GM18499 (cell line): ENCODE measurements around the gene PTPN22.

ENCODE experiments used
- ATAC-seq: cut with Tn5 transposase; IDR thresholded peaks from one replicate; pipeline ENCODE4 v1.9.1; 2021; ENCODE audit warnings: moderate number of reproducible peaks; ENCODE audit not compliant: insufficient read depth, unreplicated experiment

Gene PTPN22

GRCh38 chr1:113887402-113888175 lies 16.1 kb upstream of the PTPN22 start, which contains the start of gene BCL2L15:
BCL2L15 (minus strand) TSS chr1:113887581; CDS start chr1:113887375, 206 bp downstream.
- no peak for ATAC-seq

- ATAC-seq, result no peak
These were observed 15.2 kb upstream of the PTPN22 start for GRCh38 chr1:113886417-113887401.

- ATAC-seq, result no peak
These were observed 10.1 kb upstream of the PTPN22 start for GRCh38 chr1:113881661-113882060.

GRCh38 chr1:113879739-113880038 lies 8.2 kb upstream of the PTPN22 start:
- ATAC-seq, result no peak

GRCh38 chr1:113876176-113876575 lies 4.7 kb upstream of the PTPN22 start:
- no peak for ATAC-seq

GRCh38 chr1:113875714-113876113 lies 4.2 kb upstream of the PTPN22 start:
- ATAC-seq, result no peak

GRCh38 chr1:113874012-113874879 lies 2.7 kb upstream of the PTPN22 start:
- ATAC-seq, result no peak

GRCh38 chr1:113872219-113872935 lies 865 bp upstream of the PTPN22 start:
- ATAC-seq, result no peak

- ATAC-seq, result no peak
These were observed 734 bp downstream of the PTPN22 start for GRCh38 chr1:113870778-113871177.

- ATAC-seq, result no peak
These were observed 3.0 kb downstream of the PTPN22 start for GRCh38 chr1:113868387-113869083.

GRCh38 chr1:113861641-113862040 lies 9.9 kb downstream of the PTPN22 start:
- no peak for ATAC-seq

GRCh38 chr1:113860891-113861290 lies 10.6 kb downstream of the PTPN22 start:
- ATAC-seq, result no peak

GRCh38 chr1:113859478-113860175 lies 11.9 kb downstream of the PTPN22 start:
- ATAC-seq, result peak; percentile 86

- no peak for ATAC-seq
These were observed 12.5 kb downstream of the PTPN22 start for GRCh38 chr1:113858982-113859381.

- ATAC-seq, result no peak
These were observed 13.1 kb downstream of the PTPN22 start for GRCh38 chr1:113858418-113858817.

GRCh38 chr1:113857776-113858175 lies 13.7 kb downstream of the PTPN22 start:
- no peak for ATAC-seq

GRCh38 chr1:113856401-113856790 lies 15.1 kb downstream of the PTPN22 start:
- ATAC-seq, result no peak

- no peak for ATAC-seq
These were observed 15.7 kb downstream of the PTPN22 start for GRCh38 chr1:113855630-113856400.
